Erythroblast (primary cell): ENCODE results near the gene CDCA4.
A peak's percentile ranks its signal among the peaks of the same experiment; 100 is the strongest.

Experiments used
- DNase-seq, 2 experiments: peaks; one replicate each; lab custom pipeline; 2025; lab: John Stamatoyannopoulos, UW
- GATA1 ChIP-seq: IDR thresholded peaks from 2 replicates; pipeline ENCODE4 v1.6.1; 2011; ENCODE audit warnings: low read depth, mild to moderate bottlenecking, control low read depth, low read length, moderate library complexity
- POLR2A ChIP-seq: IDR thresholded peaks from 2 replicates; pipeline ENCODE4 v1.6.1; 2011; ENCODE audit warnings: mild to moderate bottlenecking, low read length

The CDCA4 gene

DNA sequence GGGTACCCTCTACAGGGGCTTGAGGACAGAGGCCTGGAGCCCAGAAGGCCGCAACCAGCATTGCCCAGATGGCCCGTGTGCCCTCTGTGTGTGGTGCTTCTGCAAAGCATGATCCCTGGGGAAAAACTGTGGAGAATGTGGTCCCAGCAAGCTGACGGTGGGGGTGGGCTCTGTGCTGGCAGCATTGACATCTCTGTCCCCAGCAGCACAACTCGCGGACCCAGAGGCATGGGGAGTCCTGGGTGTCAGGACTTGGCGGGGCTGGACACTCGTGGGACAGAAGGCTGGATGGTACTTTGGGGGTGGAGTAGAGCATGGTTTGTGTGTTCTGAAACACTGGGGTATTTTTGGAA, 31.0 kb downstream of the CDCA4 start:
- TF ChIP-seq GATA1 (no peak), POLR2A (no peak)

DNA sequence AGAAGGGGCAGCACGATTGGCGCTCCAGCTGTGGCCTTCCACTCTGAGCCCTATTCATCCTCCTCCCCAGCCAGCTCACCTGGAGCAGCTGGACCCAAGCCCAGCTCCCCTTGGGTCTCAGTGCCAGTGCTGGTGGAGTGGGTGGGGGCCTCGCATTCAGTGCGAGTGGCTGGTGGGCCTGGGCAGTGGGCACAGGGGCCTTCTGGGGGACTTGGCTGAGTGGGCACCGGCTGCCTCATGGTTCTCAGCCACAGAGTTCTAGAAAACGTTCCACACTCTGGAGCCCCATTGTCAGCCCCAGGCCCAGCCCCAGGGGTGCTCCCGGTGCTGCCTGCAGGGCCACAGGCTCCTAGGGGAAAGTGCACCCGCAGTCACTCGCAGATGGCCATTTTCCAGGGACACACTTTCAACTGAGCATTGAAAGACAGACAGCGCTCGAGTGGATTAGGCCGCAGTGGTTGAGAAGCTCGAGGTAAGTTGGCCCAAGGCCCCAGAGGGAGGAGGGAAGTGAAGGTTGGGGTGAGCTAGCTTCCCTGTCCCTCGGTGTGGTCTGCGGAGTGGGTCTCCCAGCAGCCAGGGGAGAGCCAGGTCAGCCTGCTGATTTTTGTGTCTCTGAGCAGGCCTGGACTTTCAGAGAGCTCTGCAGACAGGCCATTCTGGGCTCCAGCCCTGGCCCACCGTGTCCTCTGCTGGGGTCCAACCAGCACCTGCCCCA, 31.5 kb downstream of the CDCA4 start:
- no peak for TF ChIP-seq GATA1
- TF ChIP-seq POLR2A = no peak
- DNase-seq = no peak

More for the DNA sequence above, 31.0 kb downstream of the CDCA4 start:
- DNase-seq = no peak

DNA sequence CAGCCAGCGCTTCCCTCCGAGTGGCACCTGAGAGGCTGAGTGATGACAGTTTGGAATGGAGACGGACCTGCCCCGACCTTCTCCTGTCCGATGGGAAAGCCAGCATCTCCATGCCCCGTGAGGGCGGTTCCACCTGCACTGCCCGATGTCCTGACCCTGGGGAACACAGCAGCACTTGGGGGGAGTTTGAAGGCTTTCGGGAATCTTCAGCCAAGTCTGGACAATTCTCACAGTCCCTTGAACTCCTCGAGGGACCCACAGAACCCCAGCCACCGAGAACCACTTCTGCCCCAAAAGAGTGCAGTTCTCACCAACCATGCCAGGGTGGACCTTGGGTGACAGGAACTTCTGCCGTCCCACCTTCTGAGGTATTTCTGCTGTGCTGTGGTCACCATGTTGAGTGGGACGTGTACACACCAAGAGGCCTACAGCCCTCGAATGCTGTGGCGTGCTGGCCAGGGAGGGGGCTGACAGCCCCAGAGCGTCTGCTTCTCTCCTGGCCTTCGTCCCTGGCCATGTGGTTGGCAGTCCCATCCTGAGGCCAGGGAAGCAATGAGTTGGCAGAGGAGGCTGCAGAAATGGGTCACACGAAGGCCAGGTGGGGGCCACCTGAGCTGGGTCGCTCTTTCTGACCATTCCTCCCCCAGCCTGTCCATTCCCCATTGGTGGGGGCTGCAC, 34.3 kb downstream of the CDCA4 start:
- TF ChIP-seq GATA1 (no peak), POLR2A (no peak)
- DNase-seq = no peak

DNA sequence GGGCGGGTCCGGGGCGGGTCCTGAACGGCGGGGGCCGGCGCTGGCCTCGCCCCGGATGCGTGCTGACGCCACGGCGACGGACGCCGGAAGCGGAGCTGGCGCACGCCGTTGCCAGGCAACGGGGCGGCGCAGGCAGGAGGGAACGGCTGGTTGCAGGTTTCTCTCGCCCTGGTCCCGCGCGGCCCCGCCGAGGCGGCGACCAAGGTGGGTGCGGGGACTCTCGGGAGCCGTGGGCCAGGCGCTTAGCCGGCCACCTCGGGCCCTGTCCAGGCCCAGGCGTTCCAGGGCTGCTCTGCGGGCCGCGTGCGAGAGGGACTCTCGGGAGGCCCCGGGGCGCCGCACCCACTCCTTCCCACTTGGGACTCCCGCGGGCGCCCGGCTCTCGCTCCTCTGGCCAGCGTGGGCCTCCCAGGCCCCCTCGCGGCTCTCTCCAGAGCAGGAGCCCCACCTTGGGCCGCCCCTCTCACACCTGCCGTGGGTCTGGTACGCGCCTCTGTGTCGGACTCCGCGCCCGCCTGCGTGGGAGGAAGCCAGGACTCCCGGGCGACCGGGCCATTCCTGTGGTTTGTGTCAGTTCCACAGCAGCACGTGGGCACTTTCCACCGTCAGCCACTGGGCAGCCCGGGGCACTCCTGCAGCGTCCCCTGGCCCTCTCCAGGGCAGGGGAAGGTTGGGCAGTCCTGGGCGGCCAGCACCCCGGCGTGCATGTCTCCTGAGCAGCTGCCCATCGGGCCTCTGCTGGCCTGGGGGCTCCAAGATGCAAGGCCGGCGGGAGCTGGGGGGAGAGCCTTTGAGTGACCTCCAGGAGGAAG, 35.0 kb downstream of the CDCA4 start, which contains the start of gene CLBA1:
TSS of gene CLBA1 (plus strand) at position 114 of the 812 bp plus-strand sequence. CDS start at position 758, 644 bp downstream.
- peak; percentile 92 to 96 for DNase-seq
- no peak for TF ChIP-seq GATA1
- TF ChIP-seq POLR2A = peak; percentile 32

DNA sequence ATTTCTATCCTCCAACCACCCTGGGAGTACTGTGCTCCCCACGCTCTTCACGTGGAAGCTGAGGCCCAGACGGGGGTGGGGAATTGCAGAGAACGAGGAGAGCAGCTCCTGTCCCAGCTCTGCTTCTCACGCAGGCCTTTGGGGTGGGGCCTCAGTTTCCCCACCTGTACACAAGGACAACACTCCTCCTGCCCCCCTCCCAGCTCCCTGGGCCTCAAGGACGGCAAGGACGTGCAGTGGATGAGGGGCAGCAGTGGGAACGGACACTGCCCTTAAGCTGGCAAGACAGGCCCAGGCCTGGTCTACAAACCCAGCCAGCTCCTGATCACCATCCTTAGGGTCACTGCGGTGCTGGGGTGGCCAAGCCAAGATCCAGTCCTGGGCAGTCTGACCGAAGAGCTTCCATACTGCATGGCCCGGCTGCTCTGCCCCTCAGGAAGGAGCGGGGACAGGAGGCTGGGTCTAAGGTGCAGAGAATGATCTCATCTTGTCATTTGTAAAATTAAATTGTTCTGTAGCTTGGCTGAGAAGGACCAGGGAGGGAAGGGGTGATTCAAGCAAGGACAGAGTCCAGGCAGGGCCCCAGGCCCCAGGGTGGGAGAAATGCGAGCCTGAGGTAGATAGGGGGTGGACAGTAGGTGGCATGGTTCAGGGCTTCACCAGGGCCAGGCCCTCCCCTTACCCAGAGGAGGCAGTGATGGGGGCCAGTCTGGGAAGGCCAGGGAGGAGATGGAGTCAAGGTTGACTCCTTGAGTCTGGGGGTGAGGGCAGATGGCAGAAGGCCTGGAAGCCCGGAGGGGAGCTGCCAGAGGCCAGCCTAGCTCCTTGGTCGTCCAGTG, 36.6 kb downstream of the CDCA4 start:
- DNase-seq = no peak
- TF ChIP-seq GATA1 = no peak
- no peak for TF ChIP-seq POLR2A

DNA sequence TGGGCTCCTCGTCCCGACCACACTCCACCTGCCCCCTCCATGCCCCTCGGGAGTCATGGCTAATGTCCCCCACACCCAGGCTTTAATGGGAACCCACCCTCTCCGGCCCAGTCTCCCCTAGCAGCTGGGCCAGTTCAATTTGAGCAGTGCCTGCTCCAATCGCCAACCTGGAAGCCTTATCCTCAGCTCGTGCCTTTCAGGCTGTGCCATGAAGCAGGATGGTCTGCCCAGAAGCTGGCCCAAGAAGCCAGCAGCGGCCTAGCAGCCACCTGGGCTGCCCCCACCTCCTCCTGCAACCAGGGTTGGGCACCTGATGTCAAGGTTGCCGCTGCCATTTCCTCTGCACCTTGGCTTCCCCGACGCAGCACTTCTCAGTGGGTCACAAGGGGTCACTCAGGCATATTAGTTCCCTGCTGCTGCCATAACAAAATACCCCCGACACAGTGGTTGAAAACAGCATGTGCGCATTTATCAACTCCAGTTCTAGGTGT, 37.6 kb downstream of the CDCA4 start:
- DNase-seq = no peak
- TF ChIP-seq GATA1 (no peak), POLR2A (no peak)

DNA sequence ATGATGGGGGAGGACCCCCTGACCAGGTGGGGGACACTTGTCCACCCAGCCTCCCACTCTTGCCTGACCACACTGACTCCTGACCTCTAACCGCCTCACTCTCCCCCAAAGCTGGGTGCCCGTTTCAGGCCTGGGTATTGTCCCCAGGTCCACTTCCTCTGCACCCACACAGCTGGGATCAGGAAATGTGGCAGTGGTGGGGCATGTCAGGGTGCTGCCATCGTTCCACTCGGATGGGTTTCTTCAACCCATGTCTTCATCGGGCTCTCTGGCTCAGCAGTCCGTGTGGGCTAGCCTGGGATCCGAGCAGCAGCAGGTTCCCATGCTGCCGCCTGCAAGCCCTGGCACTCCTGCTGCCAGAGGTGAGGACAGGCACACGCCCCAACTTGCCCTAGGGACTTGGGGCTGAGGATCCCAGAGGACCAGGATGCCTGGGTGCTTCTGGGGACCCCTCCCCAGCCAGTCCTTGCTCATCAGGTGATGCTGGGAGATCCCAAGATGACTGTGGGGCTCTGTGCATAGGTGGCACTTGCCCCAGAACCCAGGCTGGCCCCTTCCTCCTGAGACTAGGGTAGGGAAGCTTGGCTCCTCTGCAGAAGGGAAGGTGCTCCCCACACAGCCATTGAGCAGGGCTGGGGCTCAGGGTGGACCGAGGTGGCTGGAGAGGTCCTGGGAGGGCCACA, 38.2 kb downstream of the CDCA4 start:
- no peak for DNase-seq
- TF ChIP-seq GATA1 = no peak
- no peak for TF ChIP-seq POLR2A

DNA sequence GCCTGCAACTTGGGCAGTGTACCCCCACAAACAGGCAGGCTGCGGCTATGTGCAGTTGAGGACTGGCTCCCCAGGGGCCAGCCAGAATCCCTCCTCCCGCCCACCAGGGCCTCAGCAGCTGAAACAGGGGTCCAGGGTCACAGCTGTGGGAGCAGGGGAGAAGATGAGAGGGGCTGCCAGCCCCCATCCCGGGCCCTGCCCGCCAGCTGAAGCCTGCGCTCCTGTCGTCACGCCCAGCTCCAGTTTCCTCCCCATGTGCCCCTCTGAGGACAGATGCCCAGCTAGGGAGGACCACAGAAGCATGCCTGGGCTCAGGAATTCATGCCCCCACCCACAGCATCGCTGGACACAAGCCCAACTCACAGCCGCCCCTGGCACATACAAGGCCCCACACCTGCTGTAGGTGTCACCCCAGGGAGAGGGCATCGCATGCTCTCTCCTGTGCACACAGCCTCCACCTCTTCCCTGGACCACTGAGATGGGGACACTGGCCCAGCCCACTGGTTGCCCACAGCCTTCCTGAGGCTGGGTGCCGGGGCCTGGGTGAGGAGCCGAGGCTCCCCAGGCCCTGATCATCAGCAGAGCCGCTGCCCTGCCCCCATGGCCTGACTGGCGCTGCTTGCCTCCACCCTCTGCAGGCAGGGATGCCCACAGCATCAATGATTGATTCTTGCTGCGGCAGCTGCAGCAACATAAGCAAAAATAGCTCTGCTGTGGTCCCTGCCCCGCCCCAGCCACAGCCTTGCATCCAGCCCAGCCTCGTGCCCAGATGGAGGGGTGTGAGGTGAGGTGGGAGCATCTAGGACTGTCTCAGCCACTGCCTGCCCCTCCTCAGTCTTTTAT, 39.0 kb downstream of the CDCA4 start:
- TF ChIP-seq GATA1 (no peak), POLR2A (no peak)
- no peak for DNase-seq

DNA sequence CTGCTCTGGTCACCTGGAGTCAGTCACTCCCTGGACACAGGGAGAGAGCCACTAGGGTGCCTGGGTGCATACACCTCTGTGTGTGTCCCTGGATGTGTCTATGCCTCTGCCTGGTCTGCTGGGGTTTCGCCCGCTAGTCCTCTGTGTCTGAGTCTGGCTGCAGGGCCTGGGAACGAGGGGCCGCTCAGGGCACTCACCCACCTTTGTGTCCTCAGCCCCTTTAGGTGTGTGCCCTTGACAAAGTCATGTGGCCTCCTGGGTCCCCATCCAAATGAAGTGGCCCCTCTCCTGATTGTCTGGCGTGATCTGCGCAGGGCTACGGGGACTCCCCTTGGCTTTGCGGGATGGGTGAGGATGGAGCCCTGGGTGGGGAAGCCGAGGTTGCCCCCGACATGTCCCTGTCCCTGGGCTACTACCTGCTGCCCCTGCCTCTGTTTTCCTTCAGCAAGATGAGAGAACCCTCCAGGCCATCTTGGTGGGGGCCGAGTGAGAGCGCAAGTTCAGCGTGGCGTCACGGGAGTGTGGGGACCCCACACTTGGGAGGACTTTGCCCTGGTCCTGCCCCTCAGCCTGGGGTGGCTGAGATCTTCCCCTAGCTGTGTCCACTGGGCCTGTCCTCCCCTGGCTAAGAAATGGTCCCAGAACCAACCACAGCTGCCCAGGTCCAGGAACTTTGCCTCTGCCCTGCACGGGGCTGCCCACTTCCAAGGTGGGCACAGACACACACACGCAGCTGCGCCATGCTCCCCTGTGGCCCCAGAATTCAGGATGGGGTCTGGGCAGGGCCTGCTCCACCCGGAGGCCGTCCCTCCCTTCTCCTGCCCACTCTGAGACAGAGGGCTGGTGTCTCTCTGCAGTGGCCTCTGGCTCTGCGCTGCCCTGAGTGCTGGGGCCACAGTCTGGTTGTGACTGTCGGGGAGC, 40.0 kb downstream of the CDCA4 start:
- DNase-seq = no peak
- TF ChIP-seq POLR2A = no peak
- no peak for TF ChIP-seq GATA1

DNA sequence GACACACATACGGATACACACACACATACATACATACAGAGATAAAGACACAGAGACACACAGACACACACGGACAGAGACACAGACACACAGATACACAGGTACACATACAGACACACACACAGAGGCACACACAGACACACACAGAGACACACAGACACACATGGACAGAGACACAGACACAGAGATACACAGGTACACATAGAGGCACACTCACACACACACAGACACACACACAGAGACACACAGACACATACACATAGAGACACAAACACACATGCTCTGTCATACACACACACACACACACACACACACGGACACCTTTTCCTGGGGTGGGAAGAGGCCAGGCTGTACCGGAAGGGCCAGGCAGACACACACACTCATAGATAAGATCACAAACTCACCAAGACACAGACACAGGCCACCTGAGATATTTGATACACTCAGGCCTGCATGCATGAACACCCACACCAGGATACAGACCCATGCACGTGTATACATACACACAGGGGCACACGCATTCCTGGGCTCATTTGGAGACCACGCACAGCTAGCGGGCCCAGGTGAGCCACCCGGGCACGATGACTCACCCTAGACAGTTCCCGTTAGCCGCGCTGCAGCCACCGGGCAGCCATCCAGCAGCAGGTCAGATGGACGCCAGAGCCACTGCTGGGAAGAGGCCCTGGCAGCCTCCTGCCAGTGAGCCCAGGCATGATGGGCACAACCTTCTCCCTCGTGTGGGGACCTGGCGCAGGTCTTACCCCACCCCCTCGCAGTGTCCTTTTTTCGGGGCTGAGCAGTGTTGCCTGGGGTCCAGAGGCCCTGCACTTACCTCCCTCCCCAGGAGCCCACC, 40.9 kb downstream of the CDCA4 start:
- DNase-seq = no peak
- TF ChIP-seq GATA1 = no peak
- no peak for TF ChIP-seq POLR2A
